Prostate gland (tissue), 2 donors: ENCODE measurements around the gene COMMD10. TPM values are rescaled to one million over a fixed set of nuclear protein-coding genes. Genes with fewer than 3 reads are reported as not detected.

ENCODE experiments used
- DNase-seq: peaks from one replicate; pipeline ENCODE4 v3.0.0-alpha.2; 2019; ENCODE audit warnings: low spot score
- H3K27ac ChIP-seq, 2 donors: fragments of 200-600 bp; sonication (generic); 2 replicates each; pipeline ENCODE4 v1.5.1; 2017 to 2019
- H3K27me3 ChIP-seq: fragments of 200-600 bp; sonication (generic); replicated peaks from 2 replicates; pipeline ENCODE4 v1.5.1; 2019; ENCODE audit not compliant: insufficient read depth
- H3K36me3 ChIP-seq, 2 donors: fragments of 200-600 bp; sonication (generic); 1 replicate in 1 of 2; 2 replicates in 1 of 2; pipeline versions ENCODE4 v1.5.1 to v1.8.1; 2017 to 2019
- H3K4me1 ChIP-seq: fragments of 200-600 bp; sonication (generic); replicated peaks from 2 replicates; pipeline ENCODE4 v1.5.1; 2019
- H3K4me3 ChIP-seq, 2 donors: fragments of 200-600 bp; sonication (generic); 2 replicates each; pipeline ENCODE4 v1.5.1; 2017 to 2019
- H3K9me3 ChIP-seq: fragments of 200-600 bp; sonication (generic); 2 replicates; pipeline ENCODE4 v1.5.1; 2017
- CTCF ChIP-seq, 4 experiments: fragments of 200-600 bp in 2 of 4; fragments of 450-650 bp in 2 of 4; sonication (generic) in 2 of 4; IDR thresholded peaks; 1 replicate in 3 of 4; 2 replicates in 1 of 4; pipeline ENCODE4 v1.5.1; 2016 to 2019; ENCODE audit warnings: antibody characterized with exemption in 4 of 4, mild to moderate bottlenecking in 2 of 4, moderate library complexity in 2 of 4
- POLR2A ChIP-seq: fragments of 450-650 bp; IDR thresholded peaks from one replicate; pipeline ENCODE4 v1.6.1; 2016; ENCODE audit warnings: antibody characterized with exemption, mild to moderate bottlenecking
- POLR2AphosphoS5 ChIP-seq: sonication (generic); formaldehyde crosslinking; IDR thresholded peaks from one replicate; pipeline ENCODE4 v1.6.1; 2017; ENCODE audit warnings: antibody characterized with exemption
- WGBS: methylation state at CpG from one replicate; pipeline ENCODE4 v1.1.5; 2018; 5-methylcytosine and 5-hydroxymethylcytosine counted together
- intact Hi-C: fragments of 100-400 bp; cut with DNase I; formaldehyde crosslinking; loops from one replicate; pipeline ENCODE4 v1.14.2; 2022
- total RNA-seq, 2 donors: library from RNA; depleted of rRNA; stranded (reverse); fragments of >200 nt; gene quantifications; one replicate each; pipeline ENCODE4 v1.1.0, GENCODE V29; 2016

Gene COMMD10
- total RNA-seq, 2 donors from 2014 or later, result 26.6 to 27.9 TPM

DNA sequence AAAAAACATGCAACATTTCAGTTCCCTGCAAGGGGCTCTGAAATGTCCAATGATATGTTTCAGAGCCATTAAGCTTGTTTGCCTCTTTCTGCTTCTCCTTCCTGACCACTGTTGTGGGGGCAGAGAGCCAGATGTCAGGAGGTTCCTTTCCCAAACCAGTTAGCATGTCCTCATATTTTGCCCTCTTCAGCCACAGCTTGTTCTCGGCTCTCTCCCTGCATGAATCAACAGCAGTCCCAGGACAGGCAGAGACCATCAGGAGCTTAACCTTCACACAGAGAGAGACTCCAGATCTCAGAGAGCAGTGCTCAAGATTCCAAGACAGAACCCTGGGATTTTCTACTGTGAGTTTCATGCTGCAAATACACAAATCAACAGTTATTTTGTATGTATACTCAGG, 218.5 kb downstream of the COMMD10 start:
- H3K4me3 ChIP-seq, result no peak overlapping the region
- H3K36me3 ChIP-seq, result no peaks in the 10 kb centered on the region
- no peak for DNase-seq
- no peaks in the 10 kb centered on the region for H3K9me3 ChIP-seq
- intact Hi-C loops, result no loop called here
- TF ChIP-seq POLR2AphosphoS5 (no peak), CTCF (IDR thresholded peaks at IDR 0.05) (no peak), POLR2A (no peak)
- no peaks in the 10 kb centered on the region for H3K27me3 ChIP-seq
- 61% methylated on average over 1 of the region's 1 CpG for WGBS
- no peak overlapping the region for H3K27ac ChIP-seq
- H3K4me1 ChIP-seq, result no peaks in the 10 kb centered on the region

- WGBS, result 65% methylated on average over 4 of the region's 4 CpGs
- no peak overlapping the region for H3K4me3 ChIP-seq
- H3K36me3 ChIP-seq, result no peaks in the 10 kb centered on the region
- no peaks in the 10 kb centered on the region for H3K9me3 ChIP-seq
- no peak for TF ChIP-seq POLR2A
- no peak for TF ChIP-seq POLR2AphosphoS5
- TF ChIP-seq CTCF (IDR thresholded peaks at IDR 0.05), result no peak
- intact Hi-C loops, result no loop called here
- H3K27me3 ChIP-seq, result no peaks in the 10 kb centered on the region
- H3K27ac ChIP-seq, result no peak overlapping the region
- DNase-seq, result no peak
- H3K4me1 ChIP-seq, result no peaks in the 10 kb centered on the region
Measured at GRCh38 chr5:116303810-116304209, 219.0 kb downstream of the COMMD10 start.

DNA sequence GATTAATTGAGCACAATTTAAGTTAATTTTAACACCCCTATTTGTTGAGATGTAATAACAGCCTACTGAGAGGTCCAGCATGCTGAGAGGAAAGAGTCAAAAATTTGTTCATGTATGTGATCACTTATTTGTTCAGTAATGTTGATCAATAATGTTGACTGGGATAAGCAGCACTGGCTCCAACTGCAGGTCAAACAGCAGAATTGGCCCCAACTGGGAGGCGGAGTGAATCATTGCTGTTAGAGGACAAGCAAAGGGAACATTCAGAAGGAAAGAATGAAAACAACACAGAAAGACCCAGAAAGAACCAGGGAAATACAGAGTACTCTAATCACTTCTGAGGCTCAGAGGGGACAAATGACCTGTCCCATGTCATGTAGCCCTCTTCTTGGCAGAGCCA, 221.1 kb downstream of the COMMD10 start:
- Histone ChIP-seq H3K4me1 (no peaks in the 10 kb centered on the region), H3K9me3 (no peaks in the 10 kb centered on the region), H3K36me3 (no peaks in the 10 kb centered on the region), H3K4me3 (no peak overlapping the region), H3K27ac (no peak overlapping the region), H3K27me3 (no peaks in the 10 kb centered on the region)
- intact Hi-C loops, result no loop called here
- DNase-seq, result no peak
- TF ChIP-seq POLR2A (no peak), CTCF (IDR thresholded peaks at IDR 0.05) (no peak), POLR2AphosphoS5 (no peak)
- 100% methylated on average over 1 of the region's 1 CpG for WGBS

- no peak for DNase-seq
- TF ChIP-seq CTCF (IDR thresholded peaks at IDR 0.05) (no peak), POLR2A (no peak), POLR2AphosphoS5 (no peak)
- H3K27me3 ChIP-seq, result no peaks in the 10 kb centered on the region
- H3K36me3 ChIP-seq, result no peaks in the 10 kb centered on the region
- no peak overlapping the region for H3K4me3 ChIP-seq
- H3K4me1 ChIP-seq, result no peaks in the 10 kb centered on the region
- H3K9me3 ChIP-seq, result no peaks in the 10 kb centered on the region
- 95% methylated on average over 2 of the region's 2 CpGs for WGBS
- intact Hi-C loops, result no loop called here
- no peak overlapping the region for H3K27ac ChIP-seq
Measured at GRCh38 chr5:116306846-116307245, 222.0 kb downstream of the COMMD10 start.

GRCh38 chr5:116308391-116308790, 223.6 kb downstream of the COMMD10 start:
- Histone ChIP-seq H3K9me3 (no peaks in the 10 kb centered on the region), H3K36me3 (no peaks in the 10 kb centered on the region), H3K27me3 (no peaks in the 10 kb centered on the region), H3K27ac (no peak overlapping the region), H3K4me1 (no peaks in the 10 kb centered on the region), H3K4me3 (no peak overlapping the region)
- no peak for DNase-seq
- intact Hi-C loops, result no loop called here
- WGBS, result 98% methylated on average over 3 of the region's 3 CpGs
- TF ChIP-seq CTCF (IDR thresholded peaks at IDR 0.05), result no peak
- TF ChIP-seq POLR2AphosphoS5, result no peak
- TF ChIP-seq POLR2A, result no peak
